Liver (tissue), 9 donors: ENCODE results near the gene PDCD5. TPM values are rescaled to one million over a fixed set of nuclear protein-coding genes. Genes with fewer than 3 reads are reported as not detected.

Experiments used
- DNase-seq: peaks from one replicate; pipeline ENCODE4 v3.0.0-alpha.2; 2017; ENCODE audit warnings: low spot score
- H3K27ac ChIP-seq, 2 donors: one replicate each; pipeline ENCODE4 v1.7.0; 2013; ENCODE audit warnings: inconsistent platforms in 2 of 2, low read length in 2 of 2, control low read depth in 1 of 2, low read depth in 1 of 2, mild to moderate bottlenecking in 1 of 2
- H3K27me3 ChIP-seq, 4 donors: one replicate each; pipeline versions ENCODE4 v1.6.1 to v1.7.0; 2013; ENCODE audit warnings: low read length in 3 of 4, inconsistent platforms in 1 of 4, mild to moderate bottlenecking in 1 of 4, moderate library complexity in 1 of 4; ENCODE audit not compliant: control insufficient read depth in 4 of 4, insufficient read depth in 4 of 4
- H3K36me3 ChIP-seq, 4 donors: one replicate each; pipeline versions ENCODE4 v1.6.1 to v1.7.0; 2013; ENCODE audit warnings: low read length in 3 of 4, mild to moderate bottlenecking in 3 of 4, low read depth in 1 of 4, moderate library complexity in 1 of 4; ENCODE audit not compliant: control insufficient read depth in 4 of 4, insufficient read depth in 3 of 4
- H3K4me1 ChIP-seq, 4 donors: one replicate each; pipeline versions ENCODE4 v1.6.1 to v1.7.0; 2013; ENCODE audit warnings: low read length in 3 of 4, mild to moderate bottlenecking in 3 of 4, moderate library complexity in 1 of 4; ENCODE audit not compliant: control insufficient read depth in 4 of 4, insufficient read depth in 4 of 4
- H3K4me3 ChIP-seq, 3 donors: one replicate each; pipeline versions ENCODE4 v1.6.1 to v1.7.0; 2013; ENCODE audit warnings: low read length in 3 of 3, control low read depth in 1 of 3, low read depth in 1 of 3, mild to moderate bottlenecking in 1 of 3
- H3K9ac ChIP-seq, 2 donors: one replicate each; pipeline ENCODE4 v1.7.0; 2013; ENCODE audit warnings: low read length in 2 of 2, mild to moderate bottlenecking in 2 of 2, moderate library complexity in 2 of 2, control low read depth in 1 of 2, low read depth in 1 of 2
- H3K9me3 ChIP-seq, 4 donors: one replicate each; pipeline versions ENCODE4 v1.6.1 to v1.7.0; 2013; ENCODE audit warnings: low read length in 3 of 4; ENCODE audit not compliant: control insufficient read depth in 4 of 4
- ATF3 ChIP-seq: IDR thresholded peaks from 2 replicates; pipeline ENCODE4 v1.6.1; 2016; ENCODE audit warnings: antibody characterized with exemption
- CTCF ChIP-seq: fragments of 150-350 bp; IDR thresholded peaks from 2 replicates; pipeline ENCODE4 v1.5.1; 2017; ENCODE audit warnings: improper control_type of control experiment, low read depth, low read length; ENCODE audit not compliant: missing input control
- EGR1 ChIP-seq, 2 donors: IDR thresholded peaks; 2 replicates each; pipeline ENCODE4 v1.6.1; 2016 to 2018; ENCODE audit warnings: antibody characterized with exemption in 2 of 2, low read depth in 2 of 2
- FOXA1 ChIP-seq: IDR thresholded peaks from 2 replicates; pipeline ENCODE4 v1.6.1; 2016; ENCODE audit warnings: antibody characterized with exemption
- FOXA2 ChIP-seq: IDR thresholded peaks from 2 replicates; pipeline ENCODE4 v1.6.1; 2016; ENCODE audit warnings: antibody characterized with exemption
- GABPA ChIP-seq, 2 donors: IDR thresholded peaks in 1 of 2; conservative IDR thresholded peaks in 1 of 2; 2 replicates each; pipeline ENCODE4 v1.6.1; 2016; ENCODE audit warnings: antibody characterized with exemption in 2 of 2, mild to moderate bottlenecking in 1 of 2, moderate library complexity in 1 of 2
- HNF4A ChIP-seq, 2 donors: conservative IDR thresholded peaks; 2 replicates each; pipeline ENCODE4 v1.6.1; 2016; ENCODE audit warnings: antibody characterized with exemption in 2 of 2, mild to moderate bottlenecking in 2 of 2
- HNF4G ChIP-seq: IDR thresholded peaks from 2 replicates; pipeline ENCODE4 v1.6.1; 2016; ENCODE audit warnings: antibody characterized with exemption
- JUND ChIP-seq, 2 donors: IDR thresholded peaks; 2 replicates each; pipeline ENCODE4 v1.6.1; 2016; ENCODE audit warnings: antibody characterized with exemption in 2 of 2
- RXRA ChIP-seq, 2 donors: IDR thresholded peaks; 2 replicates each; pipeline ENCODE4 v1.6.1; 2017 to 2018; ENCODE audit warnings: antibody characterized with exemption in 2 of 2, mild to moderate bottlenecking in 1 of 2
- SP1 ChIP-seq: IDR thresholded peaks from 2 replicates; pipeline ENCODE4 v1.6.1; 2018; ENCODE audit warnings: antibody characterized with exemption, mild to moderate bottlenecking
- TAF1 ChIP-seq: conservative IDR thresholded peaks from 2 replicates; pipeline ENCODE4 v1.6.1; 2016; ENCODE audit warnings: antibody characterized with exemption, mild to moderate bottlenecking
- YY1 ChIP-seq: IDR thresholded peaks from 2 replicates; pipeline ENCODE4 v1.6.1; 2016; ENCODE audit warnings: antibody characterized with exemption, mild to moderate bottlenecking
- WGBS: extraction: QIAGEN DNeasy Blood & Tissue Kit; methylation state at CpG from one replicate; pipeline ENCODE4 v1.1.7; 2013; 5-methylcytosine and 5-hydroxymethylcytosine counted together
- polyA plus RNA-seq, 2 donors: library from polyadenylated mRNA; stranded (reverse) in 1 of 2; unstranded in 1 of 2; fragments of 200-250 nt in 1 of 2; fragments of >200 nt in 1 of 2; fragmentation: Nextera tagmentation in 1 of 2; extraction: Ambion mirVana in 1 of 2; gene quantifications; one replicate each; pipeline versions ENCODE4 v1.2.1 to v1.2.3, GENCODE V29; 2013 to 2015
- total RNA-seq, 2 donors: library from RNA; depleted of rRNA; stranded (reverse); fragments of >200 nt; gene quantifications; one replicate each; pipeline ENCODE4 v1.2.3, GENCODE V29; 2014
- TF ChIP-seq, protein P1 (sequence below): IDR thresholded peaks from 2 replicates; pipeline ENCODE4 v1.6.1; 2016; ENCODE audit warnings: antibody characterized with exemption
- TF ChIP-seq, protein P2 (sequence below): IDR thresholded peaks from 2 replicates; pipeline ENCODE4 v1.6.1; 2016; ENCODE audit warnings: antibody characterized with exemption
- donor health status: healthy.
- donor health status: healthy.
- donor health status: healthy.
- donor health status: healthy.
- donor health status: healthy.

The PDCD5 gene
- total and polyA plus RNA-seq, 4 donors = 25.4 to 90.8 (median 36.2) TPM

DNA sequence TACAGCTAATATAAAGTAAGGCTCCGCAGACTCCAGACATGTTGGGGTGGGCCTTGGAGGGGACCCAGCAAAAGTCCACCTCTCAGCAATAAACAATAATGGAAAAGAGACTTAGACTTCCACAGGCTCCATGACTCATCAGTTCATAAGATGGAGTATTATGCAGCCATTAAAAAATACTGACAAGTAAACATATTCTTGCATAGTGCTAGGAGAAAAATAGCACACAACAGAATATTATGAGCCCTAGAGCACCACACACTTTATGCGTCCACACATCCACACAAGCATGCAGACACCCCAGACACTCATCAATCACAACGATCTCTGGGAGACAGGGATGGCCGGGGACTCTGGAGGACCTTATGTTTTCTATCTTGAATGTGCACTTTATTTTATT is 46.0 kb downstream of the PDCD5 start:
- Histone ChIP-seq H3K4me1 (no peaks in the 10 kb centered on the region), H3K9ac (no peak overlapping the region), H3K27ac (no peak overlapping the region), H3K36me3 (peaks cover 3 to 29% (median 6%) of the 10 kb centered on the region in 4 donors), H3K27me3 (no peaks in the 10 kb centered on the region), H3K9me3 (no peaks in the 10 kb centered on the region), H3K4me3 (no peak overlapping the region)
- DNase-seq = no peak
- 96% methylated on average over 4 of the region's 4 CpGs for WGBS
- TF ChIP-seq JUND (IDR thresholded peaks at IDR 0.05) (no peak), SP1 (no peak), HNF4A (conservative IDR thresholded peaks at IDR 0.05) (no peak), RXRA (IDR thresholded peaks at IDR 0.05) (no peak), YY1 (no peak), TAF1 (no peak), GABPA (IDR thresholded peaks at IDR 0.05 in 1 of 2, conservative IDR thresholded peaks at IDR 0.05 in 1 of 2) (no peak), FOXA1 (no peak), ATF3 (no peak), CTCF (no peak)
- TF ChIP-seq, protein P1, sequence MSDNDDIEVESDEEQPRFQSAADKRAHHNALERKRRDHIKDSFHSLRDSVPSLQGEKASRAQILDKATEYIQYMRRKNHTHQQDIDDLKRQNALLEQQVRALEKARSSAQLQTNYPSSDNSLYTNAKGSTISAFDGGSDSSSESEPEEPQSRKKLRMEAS = no peak

GRCh38 chr19:32627714-32628270 is 46.8 kb downstream of the PDCD5 start:
- Histone ChIP-seq H3K4me1 (no peaks in the 10 kb centered on the region), H3K27ac (no peak overlapping the region), H3K4me3 (no peak overlapping the region), H3K9ac (no peak overlapping the region), H3K27me3 (no peaks in the 10 kb centered on the region), H3K36me3 (peaks cover 3 to 23% (median 6%) of the 10 kb centered on the region in 4 donors), H3K9me3 (no peaks in the 10 kb centered on the region)
- TF ChIP-seq RXRA (IDR thresholded peaks at IDR 0.05) (no peak), JUND (IDR thresholded peaks at IDR 0.05) (no peak), HNF4G (no peak), FOXA1 (no peak), EGR1 (IDR thresholded peaks at IDR 0.05; ENCODE audit: low read depth in 2 of 2) (no peak), FOXA2 (no peak)
- TF ChIP-seq, protein P2, sequence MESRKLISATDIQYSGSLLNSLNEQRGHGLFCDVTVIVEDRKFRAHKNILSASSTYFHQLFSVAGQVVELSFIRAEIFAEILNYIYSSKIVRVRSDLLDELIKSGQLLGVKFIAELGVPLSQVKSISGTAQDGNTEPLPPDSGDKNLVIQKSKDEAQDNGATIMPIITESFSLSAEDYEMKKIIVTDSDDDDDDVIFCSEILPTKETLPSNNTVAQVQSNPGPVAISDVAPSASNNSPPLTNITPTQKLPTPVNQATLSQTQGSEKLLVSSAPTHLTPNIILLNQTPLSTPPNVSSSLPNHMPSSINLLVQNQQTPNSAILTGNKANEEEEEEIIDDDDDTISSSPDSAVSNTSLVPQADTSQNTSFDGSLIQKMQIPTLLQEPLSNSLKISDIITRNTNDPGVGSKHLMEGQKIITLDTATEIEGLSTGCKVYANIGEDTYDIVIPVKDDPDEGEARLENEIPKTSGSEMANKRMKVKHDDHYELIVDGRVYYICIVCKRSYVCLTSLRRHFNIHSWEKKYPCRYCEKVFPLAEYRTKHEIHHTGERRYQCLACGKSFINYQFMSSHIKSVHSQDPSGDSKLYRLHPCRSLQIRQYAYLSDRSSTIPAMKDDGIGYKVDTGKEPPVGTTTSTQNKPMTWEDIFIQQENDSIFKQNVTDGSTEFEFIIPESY = no peak
- TF ChIP-seq, protein P1 = no peak
- DNase-seq = peak; percentile 45
- WGBS = 94% methylated on average over 15 of the region's 15 CpGs
